IMR-90 (cell line): ENCODE measurements around the gene NEMP1. TPM values are rescaled to one million over a fixed set of nuclear protein-coding genes. Genes with fewer than 3 reads are reported as not detected.

Source experiments
- ATAC-seq: fragments of 200-7000 bp; cut with Tn5 transposase; 2 replicates; pipeline ENCODE4 v1.9.1; 2020; ENCODE audit warnings: low read depth, mild to moderate bottlenecking, moderate library complexity
- BruUV-seq: library from RNA; stranded (reverse); fragments of 400-500 nt; replicated peaks from 2 replicates; lab custom pipeline; 2021; lab: Mats Ljungman, UMichigan
- CTCF ChIA-PET: fragments of 300-600 bp; formaldehyde crosslinking; extraction: SDS; loops from one replicate; lab custom pipeline; 2021; ENCODE audit warnings: antibody characterized with exemption; lab: Yijun Ruan, JAX
- POLR2A ChIA-PET: fragments of 300-600 bp; sonication (Branson Sonifier 250); formaldehyde crosslinking; loops from one replicate; lab custom pipeline; 2022; ENCODE audit warnings: antibody characterized with exemption; ENCODE audit not compliant: unreplicated experiment; lab: Charles Lee
- DNase-seq: peaks from one replicate; pipeline ENCODE4 v3.0.0; 2013
- H2AFZ ChIP-seq: replicated peaks from 2 replicates; pipeline ENCODE3; 2013; ENCODE audit warnings: low read length, mild to moderate bottlenecking; ENCODE audit not compliant: poor library complexity
- H2AK5ac ChIP-seq: 2 replicates; pipeline ENCODE4 v1.6.1; 2013; ENCODE audit warnings: low read depth, low read length, inconsistent platforms
- H2AK9ac ChIP-seq: replicated peaks from 2 replicates; pipeline ENCODE3; 2013; ENCODE audit warnings: mild to moderate bottlenecking, low read depth, low read length, moderate library complexity; ENCODE audit not compliant: poor library complexity
- H2BK120ac ChIP-seq: 2 replicates; pipeline ENCODE4 v1.6.1; 2013; ENCODE audit warnings: low read depth, low read length, inconsistent platforms
- H2BK15ac ChIP-seq: 3 replicates; pipeline ENCODE4 v1.6.1; 2013; ENCODE audit warnings: low read depth, low read length, inconsistent platforms
- H2BK20ac ChIP-seq: 2 replicates; pipeline ENCODE4 v1.6.1; 2013; ENCODE audit warnings: low read depth, mild to moderate bottlenecking, inconsistent platforms, low read length, moderate library complexity
- H2BK5ac ChIP-seq: 2 replicates; pipeline ENCODE4 v1.6.1; 2013; ENCODE audit warnings: mild to moderate bottlenecking, low read depth, low read length, inconsistent platforms; ENCODE audit not compliant: poor library complexity, severe bottlenecking
- H3K14ac ChIP-seq: replicated peaks from 2 replicates; pipeline ENCODE4 v1.6.1; 2013; ENCODE audit warnings: low read depth, low read length, inconsistent platforms
- H3K18ac ChIP-seq: 2 replicates; pipeline ENCODE4 v1.6.1; 2013; ENCODE audit warnings: low read depth, low read length, control low read depth
- H3K23ac ChIP-seq: 2 replicates; pipeline ENCODE4 v1.6.1; 2013; ENCODE audit warnings: low read depth, low read length, inconsistent platforms
- H3K27ac ChIP-seq: 2 replicates; pipeline ENCODE4 v1.5.1; 2013; ENCODE audit warnings: mild to moderate bottlenecking, control low read depth, low read length; ENCODE audit not compliant: insufficient read depth
- H3K27me3 ChIP-seq: 2 replicates; pipeline ENCODE4 v1.6.1; 2013; ENCODE audit warnings: low read length; ENCODE audit not compliant: control insufficient read depth, insufficient read depth
- H3K36me3 ChIP-seq: 2 replicates; pipeline ENCODE4 v1.6.1; 2013; ENCODE audit warnings: low read length, mixed read lengths; ENCODE audit not compliant: control insufficient read depth, insufficient read depth
- H3K4ac ChIP-seq: 2 replicates; pipeline ENCODE4 v1.6.1; 2013; ENCODE audit warnings: low read depth, low read length, inconsistent platforms
- H3K4me1 ChIP-seq: 2 replicates; pipeline ENCODE4 v1.6.1; 2013; ENCODE audit warnings: low read length, mixed read lengths; ENCODE audit not compliant: control insufficient read depth, insufficient read depth
- H3K4me2 ChIP-seq: 2 replicates; pipeline ENCODE4 v1.6.1; 2013; ENCODE audit warnings: low read depth, mild to moderate bottlenecking, control low read depth, low read length, moderate library complexity
- H3K4me3 ChIP-seq: 2 replicates; pipeline ENCODE4 v1.5.1; 2013; ENCODE audit warnings: low read depth, mild to moderate bottlenecking, control low read depth, low read length, moderate library complexity; ENCODE audit not compliant: insufficient read depth
- H3K56ac ChIP-seq: 2 replicates; pipeline ENCODE4 v1.6.1; 2013; ENCODE audit warnings: low read length, inconsistent platforms; ENCODE audit not compliant: insufficient read depth; ENCODE audit errors: extremely low read depth
- H3K79me1 ChIP-seq, 2 experiments: 2 replicates each; pipeline ENCODE4 v1.6.1; 2013; ENCODE audit warnings: low read length in 2 of 2, inconsistent platforms in 1 of 2, low read depth in 1 of 2
- H3K9ac ChIP-seq: 2 replicates; pipeline ENCODE4 v1.6.1; 2013; ENCODE audit warnings: low read depth, low read length, control low read depth
- H3K9me1 ChIP-seq: 2 replicates; pipeline ENCODE4 v1.6.1; 2013; ENCODE audit warnings: low read length, inconsistent platforms; ENCODE audit not compliant: insufficient read depth
- H3K9me3 ChIP-seq: 2 replicates; pipeline ENCODE4 v1.6.1; 2013; ENCODE audit warnings: low read length; ENCODE audit not compliant: control insufficient read depth, insufficient read depth
- H4K20me1 ChIP-seq: 2 replicates; pipeline ENCODE4 v1.6.1; 2013; ENCODE audit warnings: low read length, inconsistent platforms; ENCODE audit not compliant: insufficient read depth
- H4K5ac ChIP-seq: 2 replicates; pipeline ENCODE4 v1.6.1; 2013; ENCODE audit warnings: mild to moderate bottlenecking, low read depth, low read length, control low read depth
- H4K8ac ChIP-seq, 2 experiments: 2 replicates each; pipeline ENCODE4 v1.6.1; 2013; ENCODE audit warnings: low read depth in 2 of 2, low read length in 2 of 2, control low read depth in 1 of 2, inconsistent platforms in 1 of 2
- H4K91ac ChIP-seq: 2 replicates; pipeline ENCODE4 v1.6.1; 2013; ENCODE audit warnings: low read depth, low read length, inconsistent platforms; ENCODE audit not compliant: insufficient read depth
- CEBPB ChIP-seq: IDR thresholded peaks from 2 replicates; pipeline ENCODE4 v1.6.1; 2012; ENCODE audit warnings: low read depth, low read length, improper control_type of control experiment
- CHD1 ChIP-seq: IDR thresholded peaks from 2 replicates; pipeline ENCODE4 v1.6.1; 2012; ENCODE audit warnings: low read depth, low read length, improper control_type of control experiment
- FOS ChIP-seq: fragments of 150-350 bp; IDR thresholded peaks from 2 replicates; pipeline ENCODE4 v1.6.1; 2016; ENCODE audit warnings: low read depth, low read length
- MAFK ChIP-seq: IDR thresholded peaks from 2 replicates; pipeline ENCODE4 v1.6.1; 2012; ENCODE audit warnings: low read depth, low read length, improper control_type of control experiment
- MAZ ChIP-seq: IDR thresholded peaks from 2 replicates; pipeline ENCODE4 v1.6.1; 2012; ENCODE audit warnings: low read depth, mild to moderate bottlenecking, low read length, improper control_type of control experiment, moderate library complexity, borderline replicate concordance
- MXI1 ChIP-seq: IDR thresholded peaks from 2 replicates; pipeline ENCODE4 v1.6.1; 2012; ENCODE audit warnings: low read depth, mild to moderate bottlenecking, low read length, moderate library complexity, borderline replicate concordance
- NFE2L2 ChIP-seq: fragments of 150-350 bp; IDR thresholded peaks from 2 replicates; pipeline ENCODE4 v1.6.1; 2016; ENCODE audit warnings: low read depth, mild to moderate bottlenecking, low read length
- POLR2A ChIP-seq: IDR thresholded peaks from 2 replicates; pipeline ENCODE4 v1.6.1; 2012; ENCODE audit warnings: mild to moderate bottlenecking, low read depth, low read length
- RAD21 ChIP-seq: IDR thresholded peaks from 2 replicates; pipeline ENCODE4 v1.6.1; 2012; ENCODE audit warnings: low read length, improper control_type of control experiment
- RCOR1 ChIP-seq: IDR thresholded peaks from 2 replicates; pipeline ENCODE4 v1.6.1; 2012; ENCODE audit warnings: mild to moderate bottlenecking, low read length, improper control_type of control experiment; ENCODE audit not compliant: insufficient replicate concordance
- RFX5 ChIP-seq: IDR thresholded peaks from 2 replicates; pipeline ENCODE4 v1.8.0; 2012; ENCODE audit warnings: low read depth, mild to moderate bottlenecking, low read length, moderate library complexity
- SMC3 ChIP-seq: fragments of 150-350 bp; IDR thresholded peaks from 2 replicates; pipeline ENCODE4 v1.6.1; 2016; ENCODE audit warnings: low read depth, mild to moderate bottlenecking, antibody characterized with exemption, low read length, moderate library complexity
- WGBS, 2 experiments: methylation state at CpG; one replicate each; pipeline versions ENCODE4 v1.1.5 to v1.1.7; 2013; ENCODE audit warnings: missing lambda C conversion rate in 2 of 2; ENCODE audit not compliant: insufficient read length in 1 of 2; ENCODE audit errors: extremely low coverage in 2 of 2; 5-methylcytosine and 5-hydroxymethylcytosine counted together
- dilution Hi-C: fragments of 300-500 bp; cut with HindIII; formaldehyde crosslinking; loops from one replicate; pipeline ENCODE4 v1.14.3; 2018; ENCODE audit warnings: low sequenced_read_pairs; ENCODE audit not compliant: unreplicated experiment
- in situ Hi-C: fragments of 300-500 bp; cut with MboI; formaldehyde crosslinking; loops from 3 replicates; pipeline ENCODE4 v1.14.3; 2019; ENCODE audit warnings: low sequenced_read_pairs, inconsistent platforms, mixed read lengths
- intact Hi-C: fragments of 100-400 bp; cut with micrococcal nuclease; formaldehyde crosslinking; loops from 2 replicates; pipeline ENCODE4 v1.10.0; 2022
- polyA plus RNA-seq, 3 experiments: library from polyadenylated mRNA; depleted of rRNA; stranded (reverse); fragments of >200 nt; gene quantifications; 2 replicates each; pipeline ENCODE4 v1.2.3, GENCODE V29; 2012; ENCODE audit warnings: low replicate concordance in 1 of 3
- total RNA-seq: library from RNA; depleted of rRNA; stranded (reverse); fragments of >200 nt; gene quantifications from 2 replicates; pipeline ENCODE4 v1.2.3, GENCODE V29; 2012
- TF ChIP-seq, protein P1 (sequence below): fragments of 150-350 bp; IDR thresholded peaks from 2 replicates; pipeline ENCODE4 v1.6.1; 2017; ENCODE audit warnings: mild to moderate bottlenecking, antibody characterized with exemption, low read length, low read depth
- TF ChIP-seq, protein P2 (sequence below): conservative IDR thresholded peaks from 2 replicates; pipeline ENCODE4 v1.5.1; 2012; ENCODE audit warnings: mild to moderate bottlenecking, low read depth, low read length, improper control_type of control experiment
- TF ChIP-seq, protein P3 (sequence below): fragments of 150-350 bp; IDR thresholded peaks from 2 replicates; pipeline ENCODE4 v1.6.1; 2016; ENCODE audit warnings: low read depth, mild to moderate bottlenecking, low read length, moderate library complexity, borderline replicate concordance

NEMP1 gene
- total and polyA plus RNA-seq, 2 of the 4 experiments (the other 2 are of a cell fraction) = 8.9 to 10.9 TPM

DNA sequence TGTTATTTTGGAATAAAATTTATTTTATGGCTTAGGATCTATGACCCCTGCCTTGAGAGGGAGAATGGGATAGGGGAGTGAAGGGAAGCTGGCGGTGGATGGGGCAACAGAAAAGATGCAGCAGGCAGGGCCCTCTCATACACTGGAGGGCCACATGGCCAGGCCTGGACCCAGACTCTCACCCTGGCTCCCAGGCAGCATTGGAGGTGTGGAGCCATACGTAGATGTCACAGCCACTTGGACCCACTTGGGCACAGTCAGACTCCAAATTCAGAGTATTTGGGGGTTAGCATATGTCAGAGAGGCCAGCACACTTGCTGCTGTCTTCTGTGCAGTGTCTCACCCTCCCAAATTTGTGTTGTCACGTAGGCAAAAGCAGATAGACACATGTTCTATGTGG, 16.8 kb upstream of the NEMP1 start:
- 0 out of 2 replicates have a peak overlapping the region, but pooled peaks have one; percentile 1 for H3K14ac ChIP-seq
- H3K27me3 ChIP-seq = no peaks in the 10 kb centered on the region
- H3K9ac ChIP-seq = no peak overlapping the region
- H3K4ac ChIP-seq = peak overlapping the region; percentile 43; the same call in 1 of the 2 replicates
- in situ Hi-C loops (no loop called here), dilution Hi-C loops (no loop called here), intact Hi-C loops (no loop called here)
- no peak overlapping the region for H2BK120ac ChIP-seq
- H3K27ac ChIP-seq = peak overlapping the region; percentile 21; the same call in 1 of the 2 replicates
- H2AK5ac ChIP-seq = peak overlapping the region; percentile 5; the same call in 1 of the 2 replicates
- BruUV-seq = no TSS peak
- H3K4me2 ChIP-seq = no peak overlapping the region
- H2BK15ac ChIP-seq = no peak overlapping the region
- H2AFZ ChIP-seq = no peak overlapping the region
- POLR2A ChIA-PET = interaction anchor here (0.7 to 2.0 kb wide), 3 partner anchors 16 to 91 kb away, joined by 3 to 5 read pairs (median 4); partner anchors contain the start of gene STAT6
- peak overlapping the region; percentile 80 for H2BK5ac ChIP-seq
- no peak overlapping the region for H3K18ac ChIP-seq
- H3K36me3 ChIP-seq = peaks cover 84% of the 10 kb centered on the region
- H4K5ac ChIP-seq = no peak overlapping the region
- H2AK9ac ChIP-seq = peak overlapping the region; percentile 10
- H3K4me1 ChIP-seq = peaks cover 41% of the 10 kb centered on the region
- H3K4me3 ChIP-seq = no peak overlapping the region
- no peak overlapping the region for H3K56ac ChIP-seq
- H4K8ac ChIP-seq = peak overlapping the region in 1 of 2 experiments; percentile 38; a peak in 2 of 4 replicates
- H4K91ac ChIP-seq = no peak overlapping the region
- no peak overlapping the region for H3K23ac ChIP-seq
- CTCF ChIA-PET = no interaction called here
- no peaks in the 10 kb centered on the region for H3K9me3 ChIP-seq
- no CpG with 5 or more reads among the region's 3 CpGs for WGBS, 2 experiments
- TF ChIP-seq MXI1 (no peak), NFE2L2 (no peak), RFX5 (no peak), RAD21 (no peak), RCOR1 (no peak), SMC3 (no peak), FOS (no peak), MAZ (no peak), CHD1 (no peak), MAFK (no peak), POLR2A (no peak), CEBPB (no peak)
- TF ChIP-seq, protein P1, sequence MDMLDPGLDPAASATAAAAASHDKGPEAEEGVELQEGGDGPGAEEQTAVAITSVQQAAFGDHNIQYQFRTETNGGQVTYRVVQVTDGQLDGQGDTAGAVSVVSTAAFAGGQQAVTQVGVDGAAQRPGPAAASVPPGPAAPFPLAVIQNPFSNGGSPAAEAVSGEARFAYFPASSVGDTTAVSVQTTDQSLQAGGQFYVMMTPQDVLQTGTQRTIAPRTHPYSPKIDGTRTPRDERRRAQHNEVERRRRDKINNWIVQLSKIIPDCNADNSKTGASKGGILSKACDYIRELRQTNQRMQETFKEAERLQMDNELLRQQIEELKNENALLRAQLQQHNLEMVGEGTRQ = no peak
- TF ChIP-seq, protein P2, sequence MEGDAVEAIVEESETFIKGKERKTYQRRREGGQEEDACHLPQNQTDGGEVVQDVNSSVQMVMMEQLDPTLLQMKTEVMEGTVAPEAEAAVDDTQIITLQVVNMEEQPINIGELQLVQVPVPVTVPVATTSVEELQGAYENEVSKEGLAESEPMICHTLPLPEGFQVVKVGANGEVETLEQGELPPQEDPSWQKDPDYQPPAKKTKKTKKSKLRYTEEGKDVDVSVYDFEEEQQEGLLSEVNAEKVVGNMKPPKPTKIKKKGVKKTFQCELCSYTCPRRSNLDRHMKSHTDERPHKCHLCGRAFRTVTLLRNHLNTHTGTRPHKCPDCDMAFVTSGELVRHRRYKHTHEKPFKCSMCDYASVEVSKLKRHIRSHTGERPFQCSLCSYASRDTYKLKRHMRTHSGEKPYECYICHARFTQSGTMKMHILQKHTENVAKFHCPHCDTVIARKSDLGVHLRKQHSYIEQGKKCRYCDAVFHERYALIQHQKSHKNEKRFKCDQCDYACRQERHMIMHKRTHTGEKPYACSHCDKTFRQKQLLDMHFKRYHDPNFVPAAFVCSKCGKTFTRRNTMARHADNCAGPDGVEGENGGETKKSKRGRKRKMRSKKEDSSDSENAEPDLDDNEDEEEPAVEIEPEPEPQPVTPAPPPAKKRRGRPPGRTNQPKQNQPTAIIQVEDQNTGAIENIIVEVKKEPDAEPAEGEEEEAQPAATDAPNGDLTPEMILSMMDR = no peak
- TF ChIP-seq, protein P3, sequence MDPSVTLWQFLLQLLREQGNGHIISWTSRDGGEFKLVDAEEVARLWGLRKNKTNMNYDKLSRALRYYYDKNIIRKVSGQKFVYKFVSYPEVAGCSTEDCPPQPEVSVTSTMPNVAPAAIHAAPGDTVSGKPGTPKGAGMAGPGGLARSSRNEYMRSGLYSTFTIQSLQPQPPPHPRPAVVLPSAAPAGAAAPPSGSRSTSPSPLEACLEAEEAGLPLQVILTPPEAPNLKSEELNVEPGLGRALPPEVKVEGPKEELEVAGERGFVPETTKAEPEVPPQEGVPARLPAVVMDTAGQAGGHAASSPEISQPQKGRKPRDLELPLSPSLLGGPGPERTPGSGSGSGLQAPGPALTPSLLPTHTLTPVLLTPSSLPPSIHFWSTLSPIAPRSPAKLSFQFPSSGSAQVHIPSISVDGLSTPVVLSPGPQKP = no peak
- DNase-seq (no peak), ATAC-seq (no peak)
- peaks cover 8% of the 10 kb centered on the region; the same call in 1 of the 2 replicates for H3K9me1 ChIP-seq
- no peak overlapping the region for H2BK20ac ChIP-seq
- peaks cover 13 to 69% of the 10 kb centered on the region in 2 experiments for H3K79me1 ChIP-seq
- peaks cover 55% of the 10 kb centered on the region for H4K20me1 ChIP-seq
